ENCODE results near the gene MAX. TPM values are rescaled to one million over a fixed set of nuclear protein-coding genes. Genes with fewer than 3 reads are reported as not detected.
A peak's percentile ranks its signal among the peaks of the same experiment; 100 is the strongest.

Gene MAX
- total and polyA plus RNA-seq, 9 of the 15 experiments (the other 6 are each of a cell fraction or from before 2014, with no cell fraction given), result 15.4 to 96.5 (median 51.6) TPM

- TF ChIP-seq RREB1 (CRISPR knock-in tag; IDR thresholded peaks at IDR 0.05) (no peak), SRSF3 (IDR thresholded peaks at IDR 0.05; ENCODE audit: insufficient read depth, low read length) (no peak), CBFB (CRISPR knock-in tag; IDR thresholded peaks at IDR 0.05) (no peak), NR2C1 (IDR thresholded peaks at IDR 0.05) (no peak; the same call in 1 of the 2 replicates), NR2C1 (tag; IDR thresholded peaks at IDR 0.05) (peak; percentile 63; the same call in 1 of the 2 replicates), DMBX1 (CRISPR knock-in tag; IDR thresholded peaks at IDR 0.05; ENCODE audit: borderline replicate concordance) (no peak), GMEB1 (CRISPR knock-in tag; IDR thresholded peaks at IDR 0.05) (peak; percentile 97), LEF1 (IDR thresholded peaks at IDR 0.05) (0 out of 2 replicates have a peak, but pooled peaks have one; percentile 15), ZC3H8 (IDR thresholded peaks at IDR 0.05) (no peak), CBX3 (IDR thresholded peaks at IDR 0.05; ENCODE audit: borderline replicate concordance in 1 of 2, low read length in 2 of 2) (no peak), POLR2B (IDR thresholded peaks at IDR 0.05; ENCODE audit: low read depth, partially characterized antibody) (peak; percentile 40), ZNF655 (CRISPR knock-in tag; IDR thresholded peaks at IDR 0.05) (no peak), ZNF41 (CRISPR knock-in tag; conservative IDR thresholded peaks at IDR 0.05) (no peak), STAT5B (CRISPR knock-in tag; IDR thresholded peaks at IDR 0.05) (no peak), SRSF7 (optimal IDR thresholded peaks at IDR 0.05; ENCODE audit: low read depth, low read length) (no peak), ZNF277 (CRISPR knock-in tag; IDR thresholded peaks at IDR 0.05; ENCODE audit: borderline replicate concordance) (no peak), HNRNPK (IDR thresholded peaks at IDR 0.05; ENCODE audit: low read depth, low read length, poor library complexity, severe bottlenecking) (no peak), XRCC4 (IDR thresholded peaks at IDR 0.05; ENCODE audit: extremely low read depth, insufficient read depth, insufficient read length) (no peak), MTA2 (IDR thresholded peaks at IDR 0.05; ENCODE audit: low read depth) (no peak), ZNF316 (IDR thresholded peaks at IDR 0.05) (no peak)
Observed at GRCh38 chr14:65102441-65103149, at the start of gene MAX (continued).

All from K562 (cell line).